Muscle layer of colon (tissue), 2 donors: ENCODE results near the gene PTPRN.
"Not testable (repeated sequence)": the region's sequence is repeated elsewhere in the genome, so short reads cannot be mapped to it uniquely, and the experiment has no call there.

ENCODE experiments used
- H3K27ac ChIP-seq: one replicate; pipeline ENCODE4 v1.7.0; 2013; ENCODE audit warnings: low read depth, mild to moderate bottlenecking, low read length, moderate library complexity
- H3K27me3 ChIP-seq, 2 donors: one replicate each; pipeline ENCODE4 v1.7.0; 2013; ENCODE audit warnings: low read length in 2 of 2, mild to moderate bottlenecking in 2 of 2; ENCODE audit not compliant: insufficient read depth in 2 of 2, control insufficient read depth in 1 of 2
- H3K36me3 ChIP-seq: one replicate; pipeline ENCODE4 v1.7.0; 2013; ENCODE audit warnings: mild to moderate bottlenecking, low read length; ENCODE audit not compliant: insufficient read depth
- H3K4me1 ChIP-seq: one replicate; pipeline ENCODE4 v1.7.0; 2013; ENCODE audit warnings: mild to moderate bottlenecking, low read length; ENCODE audit not compliant: insufficient read depth
- H3K4me3 ChIP-seq, 2 donors: one replicate each; pipeline ENCODE4 v1.7.0; 2013; ENCODE audit warnings: low read length in 2 of 2, low read depth in 1 of 2, mild to moderate bottlenecking in 1 of 2, moderate library complexity in 1 of 2
- H3K9ac ChIP-seq: one replicate; pipeline ENCODE4 v1.7.0; 2013; ENCODE audit warnings: low read length
- H3K9me3 ChIP-seq: one replicate; pipeline ENCODE4 v1.7.0; 2013; ENCODE audit warnings: mild to moderate bottlenecking, low read length
- donor health status: abdominal sarcoma.
- donor health status: Adenocarcinoma of cecum.

Gene PTPRN

GRCh38 chr2:219273937-219274336 is 35.3 kb downstream of the PTPRN start:
- Histone ChIP-seq H3K9ac (no peak overlapping the region), H3K27me3 (no peaks in the 10 kb centered on the region), H3K27ac (no peak overlapping the region), H3K9me3 (no peaks in the 10 kb centered on the region), H3K4me1 (peaks cover 15% of the 10 kb centered on the region), H3K36me3 (no peaks in the 10 kb centered on the region), H3K4me3 (no peak overlapping the region)

- Histone ChIP-seq H3K27ac (no peak overlapping the region), H3K4me3 (no peak overlapping the region), H3K36me3 (no peaks in the 10 kb centered on the region), H3K9ac (no peak overlapping the region), H3K27me3 (no peaks in the 10 kb centered on the region), H3K4me1 (peaks cover 6% of the 10 kb centered on the region), H3K9me3 (no peaks in the 10 kb centered on the region)
Measured at GRCh38 chr2:219272995-219273394, 36.2 kb downstream of the PTPRN start.

GRCh38 chr2:219272356-219272755 is 36.8 kb downstream of the PTPRN start:
- no peaks in the 10 kb centered on the region for H3K4me1 ChIP-seq
- H3K9me3 ChIP-seq: no peaks in the 10 kb centered on the region
- H3K9ac ChIP-seq: no peak overlapping the region
- H3K4me3 ChIP-seq: no peak overlapping the region
- H3K36me3 ChIP-seq: no peaks in the 10 kb centered on the region
- H3K27me3 ChIP-seq: no peaks in the 10 kb centered on the region
- no peak overlapping the region for H3K27ac ChIP-seq

- Histone ChIP-seq H3K27ac (no peak overlapping the region), H3K27me3 (no peaks in the 10 kb centered on the region)
Measured at GRCh38 chr2:219271021-219271420, 38.2 kb downstream of the PTPRN start.

GRCh38 chr2:219270055-219270372 is 39.2 kb downstream of the PTPRN start:
- Histone ChIP-seq H3K27me3 (no peaks in the 10 kb centered on the region), H3K27ac (no peak overlapping the region), H3K9me3 (no peaks in the 10 kb centered on the region), H3K4me1 (no peaks in the 10 kb centered on the region), H3K36me3 (no peaks in the 10 kb centered on the region), H3K9ac (no peak overlapping the region), H3K4me3 (no peak overlapping the region)

More at GRCh38 chr2:219271021-219271420, 38.2 kb downstream of the PTPRN start:
- no peaks in the 10 kb centered on the region for H3K36me3 ChIP-seq
- H3K4me3 ChIP-seq: no peak overlapping the region
- no peaks in the 10 kb centered on the region for H3K9me3 ChIP-seq
- H3K9ac ChIP-seq: no peak overlapping the region
- no peaks in the 10 kb centered on the region for H3K4me1 ChIP-seq

GRCh38 chr2:219269362-219270054 is 39.7 kb downstream of the PTPRN start:
- H3K9me3 ChIP-seq: no peaks in the 10 kb centered on the region
- no peaks in the 10 kb centered on the region for H3K4me1 ChIP-seq
- no peak overlapping the region for H3K4me3 ChIP-seq
- no peak overlapping the region for H3K9ac ChIP-seq
- no peaks in the 10 kb centered on the region for H3K27me3 ChIP-seq
- H3K27ac ChIP-seq: no peak overlapping the region
- H3K36me3 ChIP-seq: no peaks in the 10 kb centered on the region

- Histone ChIP-seq H3K27me3 (no peaks in the 10 kb centered on the region), H3K36me3 (no peaks in the 10 kb centered on the region), H3K4me3 (no peak overlapping the region), H3K9ac (no peak overlapping the region), H3K27ac (no peak overlapping the region), H3K9me3 (no peaks in the 10 kb centered on the region), H3K4me1 (no peaks in the 10 kb centered on the region)
Measured at GRCh38 chr2:219268294-219268693, 40.9 kb downstream of the PTPRN start.

- H3K9ac ChIP-seq: no peak overlapping the region
- H3K9me3 ChIP-seq: no peaks in the 10 kb centered on the region
- no peak overlapping the region for H3K4me3 ChIP-seq
- H3K4me1 ChIP-seq: no peaks in the 10 kb centered on the region
- H3K27me3 ChIP-seq: no peaks in the 10 kb centered on the region
- no peak overlapping the region for H3K27ac ChIP-seq
- H3K36me3 ChIP-seq: no peaks in the 10 kb centered on the region
Measured at GRCh38 chr2:219266886-219267285, 42.3 kb downstream of the PTPRN start.

- H3K9ac ChIP-seq: no peak overlapping the region
- H3K4me1 ChIP-seq: no peaks in the 10 kb centered on the region
- H3K27me3 ChIP-seq: no peaks in the 10 kb centered on the region
- H3K27ac ChIP-seq: no peak overlapping the region
- H3K36me3 ChIP-seq: no peaks in the 10 kb centered on the region
- no peaks in the 10 kb centered on the region for H3K9me3 ChIP-seq
- H3K4me3 ChIP-seq: no peak overlapping the region
Measured at GRCh38 chr2:219266232-219266631, 43.0 kb downstream of the PTPRN start.

- Histone ChIP-seq H3K4me1 (no peaks in the 10 kb centered on the region), H3K27me3 (no peaks in the 10 kb centered on the region), H3K9ac (no peak overlapping the region), H3K4me3 (no peak overlapping the region), H3K36me3 (no peaks in the 10 kb centered on the region), H3K9me3 (no peaks in the 10 kb centered on the region), H3K27ac (no peak overlapping the region)
Measured at GRCh38 chr2:219261024-219261855, 48.0 kb downstream of the PTPRN start.

GRCh38 chr2:219258942-219259341 is 50.3 kb downstream of the PTPRN start:
- H3K27ac ChIP-seq, H3K27me3 ChIP-seq, H3K9me3 ChIP-seq, H3K36me3 ChIP-seq, H3K4me1 ChIP-seq, H3K4me3 ChIP-seq, H3K9ac ChIP-seq: not testable (repeated sequence)
